ENCODE results near the gene PTPRCAP.
"Not testable (repeated sequence)": the region's sequence is repeated elsewhere in the genome, so short reads cannot be mapped to it uniquely, and the experiment has no call there.

Gene PTPRCAP, protein sequence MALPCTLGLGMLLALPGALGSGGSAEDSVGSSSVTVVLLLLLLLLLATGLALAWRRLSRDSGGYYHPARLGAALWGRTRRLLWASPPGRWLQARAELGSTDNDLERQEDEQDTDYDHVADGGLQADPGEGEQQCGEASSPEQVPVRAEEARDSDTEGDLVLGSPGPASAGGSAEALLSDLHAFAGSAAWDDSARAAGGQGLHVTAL

DNA sequence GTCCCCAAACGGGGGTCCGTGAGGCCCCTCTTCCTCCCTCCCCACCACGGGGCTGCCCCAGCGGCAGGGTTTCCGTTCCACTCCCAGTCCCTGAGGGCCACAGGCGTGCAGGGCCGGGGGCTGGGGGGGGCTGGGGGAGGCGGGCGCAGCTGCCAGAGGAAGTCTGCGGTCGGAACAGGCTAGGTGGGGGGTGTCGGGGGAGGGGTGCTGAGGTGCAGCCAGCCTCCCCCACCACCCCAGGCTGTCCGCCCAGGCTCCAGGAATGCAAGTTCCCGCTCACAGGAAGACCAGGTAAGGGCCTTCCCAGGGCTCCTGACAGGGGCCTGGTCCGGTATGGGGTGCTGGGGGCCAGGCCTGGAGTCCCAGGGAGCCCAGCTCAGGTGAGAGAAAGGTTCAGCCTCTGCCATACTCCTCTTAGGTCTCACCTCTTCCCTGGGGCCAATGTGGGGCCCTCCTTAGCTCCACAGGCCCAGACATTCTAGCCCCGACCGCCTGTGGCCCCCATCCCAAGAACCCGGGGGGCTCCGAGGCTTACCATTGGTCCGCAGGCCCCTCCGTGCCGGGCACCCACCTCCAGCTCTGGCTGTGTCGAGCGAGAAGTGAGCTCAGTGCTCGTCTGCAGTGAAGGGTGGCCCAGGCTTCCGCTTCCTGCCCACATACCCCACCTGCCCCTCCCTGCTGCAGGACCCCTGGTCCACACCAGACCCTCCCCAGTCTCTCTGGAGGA lies at the start of gene PTPRCAP:
PTPRCAP (minus strand) TSS at position 601 of the 727 bp plus-strand sequence; CDS start at position 538, 63 bp downstream.
- no peak for DNase-seq

- DNase-seq, result no peak
These were observed 49.2 kb upstream of the PTPRCAP start for GRCh38 chr11:67486481-67487195.

- not testable (repeated sequence) for DNase-seq
These were observed 48.4 kb upstream of the PTPRCAP start for GRCh38 chr11:67485873-67486361.

DNA sequence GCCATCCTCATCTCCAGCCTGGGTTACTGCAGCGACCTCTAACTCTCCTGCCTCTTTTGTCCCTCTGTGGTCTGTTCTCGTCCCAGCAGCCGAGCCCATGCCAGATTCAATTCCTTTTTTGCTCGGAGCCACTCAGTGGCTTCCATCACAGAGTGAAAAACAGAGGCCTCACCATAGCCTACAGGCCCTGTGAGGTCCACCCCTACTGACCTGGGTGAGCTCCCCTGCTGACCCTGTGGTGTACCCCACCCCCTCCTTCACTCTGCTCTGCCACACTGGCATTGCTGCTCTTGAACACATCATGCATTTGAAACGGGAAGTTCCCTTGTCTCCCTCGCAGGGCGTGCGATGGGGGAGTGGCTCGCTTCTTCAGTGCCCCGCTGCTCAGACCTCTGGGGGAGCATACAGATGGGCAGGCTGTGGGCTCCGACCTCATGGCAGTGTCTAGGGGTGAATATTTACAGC lies 47.4 kb upstream of the PTPRCAP start:
- DNase-seq, result no peak

DNA sequence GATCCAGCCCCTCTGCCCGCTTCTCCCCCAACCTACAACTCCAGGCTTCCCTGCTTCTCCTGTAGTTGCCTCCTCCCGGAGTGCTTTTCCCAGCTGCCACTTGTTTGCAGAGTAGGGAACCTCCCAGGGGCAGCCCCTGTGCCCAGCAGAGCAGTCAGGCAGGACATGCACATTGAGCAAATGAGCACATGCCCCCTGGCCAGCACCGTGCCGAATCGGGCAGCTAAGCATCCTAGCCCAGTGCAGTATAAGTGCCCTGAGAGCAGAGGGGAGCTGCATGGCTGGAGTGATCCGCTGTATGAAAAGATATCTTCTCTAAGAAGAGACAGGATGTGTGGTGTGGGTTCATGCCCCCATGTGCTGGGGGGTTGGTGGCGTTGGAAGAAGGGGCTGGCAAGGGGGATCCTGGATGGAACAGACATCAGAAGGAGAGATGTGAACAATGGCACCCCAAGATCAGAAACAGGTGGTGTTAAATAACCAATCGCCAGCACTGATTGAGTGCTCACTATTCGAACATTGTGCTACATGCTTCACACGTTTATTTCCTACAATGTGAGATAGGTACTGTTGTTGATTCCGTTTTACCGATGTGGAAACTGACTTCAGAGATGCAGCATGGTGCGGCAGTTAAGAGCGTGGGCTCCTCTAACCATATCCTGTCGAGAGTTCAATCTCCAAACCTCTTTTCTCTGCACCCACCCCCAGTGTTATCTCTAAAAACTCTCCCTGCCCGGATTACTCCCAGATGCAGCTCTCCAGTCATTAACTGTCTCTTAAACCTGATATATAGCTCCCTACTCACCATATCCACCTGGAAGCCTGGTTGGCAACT lies 46.6 kb upstream of the PTPRCAP start:
- DNase-seq, result no peak

GRCh38 chr11:67482827-67483798 lies 45.6 kb upstream of the PTPRCAP start, which contains the start of gene AIP:
Gene AIP, plus strand, starts transcription at chr11:67483026. Its CDS starts 133 bp downstream, at chr11:67483159.
- peak; percentile 97 for DNase-seq

- DNase-seq, result no peak
These were observed 44.9 kb upstream of the PTPRCAP start for GRCh38 chr11:67482275-67482826.

GRCh38 chr11:67477344-67478050 lies 40.0 kb upstream of the PTPRCAP start:
- DNase-seq, result not testable (repeated sequence)

- not testable (repeated sequence) for DNase-seq
These were observed 39.2 kb upstream of the PTPRCAP start for GRCh38 chr11:67476692-67477091.

- DNase-seq, result no peak
These were observed 35.4 kb upstream of the PTPRCAP start for GRCh38 chr11:67472882-67473281.

- DNase-seq, result no peak
These were observed 33.0 kb upstream of the PTPRCAP start for GRCh38 chr11:67470337-67471002.

DNA sequence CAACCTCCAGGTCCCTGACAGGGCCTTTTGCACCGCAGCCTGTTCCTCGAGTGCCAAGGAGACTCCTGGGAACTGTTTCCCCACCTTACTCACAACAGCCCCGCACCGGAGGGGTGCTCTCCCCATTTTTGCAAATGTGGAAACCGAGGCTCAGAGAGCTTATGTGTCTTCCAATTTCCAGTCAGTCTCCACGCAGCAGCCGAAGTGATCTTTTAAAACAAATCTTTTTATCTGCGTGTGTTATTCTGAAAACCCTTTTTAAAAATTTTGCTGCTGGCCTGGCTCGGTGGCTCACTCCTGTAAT lies 32.0 kb upstream of the PTPRCAP start:
- no peak for DNase-seq

GRCh38 chr11:67468759-67469507 lies 31.5 kb upstream of the PTPRCAP start, which contains the start of gene TMEM134:
Gene TMEM134, minus strand, starts transcription at chr11:67469251. Its CDS starts 59 bp downstream, at chr11:67469192.
- DNase-seq, result peak; percentile 83

DNA sequence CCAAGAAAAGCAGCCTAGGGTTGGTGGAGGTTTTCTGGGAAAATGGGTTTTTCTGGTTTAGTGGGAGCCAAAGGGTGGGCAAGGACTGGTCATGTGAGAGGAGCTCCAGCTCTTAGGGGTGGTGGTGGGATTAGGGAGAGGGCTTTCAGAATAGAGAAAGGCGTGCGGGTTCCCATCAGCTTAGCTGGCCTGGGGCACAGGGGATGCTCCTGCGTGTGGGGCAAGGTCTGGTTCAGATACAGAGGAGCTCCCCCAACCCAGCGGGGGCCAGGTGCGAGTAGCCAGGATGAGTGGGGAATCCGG lies 30.9 kb upstream of the PTPRCAP start:
- DNase-seq, result no peak

DNA sequence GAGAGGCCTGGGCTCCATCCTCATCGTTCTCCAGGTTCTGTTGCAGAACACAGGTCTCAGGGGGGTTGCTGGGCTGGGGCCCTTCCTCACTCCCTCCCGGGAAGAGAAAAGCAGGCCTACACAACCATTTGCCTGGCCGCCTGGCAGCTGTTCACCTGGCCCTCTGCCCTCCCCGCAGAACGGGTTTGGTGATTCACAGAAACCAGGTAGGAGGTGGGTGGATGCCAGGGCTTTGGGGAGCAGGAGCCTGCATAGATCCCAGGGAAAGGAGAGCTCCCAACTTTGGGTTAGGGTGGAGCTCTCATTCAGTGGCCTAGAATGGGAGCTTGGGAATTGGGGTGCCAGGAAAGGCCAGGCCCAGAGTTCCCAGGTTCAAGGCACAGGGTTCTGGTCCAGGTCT lies 30.6 kb upstream of the PTPRCAP start:
- no peak for DNase-seq

GRCh38 chr11:67466962-67467771 lies 29.7 kb upstream of the PTPRCAP start:
- no peak for DNase-seq

- no peak for DNase-seq
These were observed 28.9 kb upstream of the PTPRCAP start for GRCh38 chr11:67466367-67466766.

- DNase-seq, result not testable (repeated sequence)
These were observed 28.0 kb upstream of the PTPRCAP start for GRCh38 chr11:67465530-67465929.

Measured in DMS153 (cell line).